Uterine smooth muscle cell (primary cell): ENCODE results near the gene TAS1R2. TPM values are rescaled to one million over a fixed set of nuclear protein-coding genes. Genes with fewer than 3 reads are reported as not detected.

Experiments used
- total RNA-seq: library from RNA; depleted of rRNA; stranded (reverse); fragments of >200 nt; gene quantifications from 2 replicates; pipeline ENCODE4 v1.2.3, GENCODE V29; 2014

TAS1R2 gene
- not detected in 2 replicates for total RNA-seq

GRCh38 chr1:18859560-18859959 lies at the start of gene TAS1R2:
Gene TAS1R2, minus strand, starts transcription at chr1:18859660. Its CDS starts 0 bp downstream, at chr1:18859660.

GRCh38 chr1:18902523-18903290 lies 43.2 kb upstream of the TAS1R2 start, which contains the start of gene ALDH4A1:
Gene ALDH4A1, minus strand, starts transcription at chr1:18902555. Its CDS starts 32 bp downstream, at chr1:18902523.

Other genes starting within 250 kb of the TAS1R2 start
- gene PAX7, start 228.8 kb downstream of the TAS1R2 start, total RNA-seq, result not detected in 2 replicates
- 9.6 and 15.9 TPM in 2 replicates for gene ALDH4A1, start 42.9 kb upstream of the TAS1R2 start, total RNA-seq
- gene IFFO2, start 97.0 kb upstream of the TAS1R2 start, total RNA-seq, result 7.5 and 7.6 TPM in 2 replicates